Activated naive CD4-positive, alpha-beta T cell treated with anti-CD3 and anti-CD28 coated beads, Interleukin-2, amount 10 ng/mL, durations not matched to agents 5 hours and 36 hours (primary cell): Measurements from ENCODE around the gene CDK2. TPM values are rescaled to one million over a fixed set of nuclear protein-coding genes. Genes with fewer than 3 reads are reported as not detected.

Experiments used
- total RNA-seq, 2 experiments: library from RNA; stranded (reverse); gene quantifications; one replicate each; pipeline ENCODE4 v1.2.3, GENCODE V29; 2021

CDK2 gene
- 10 to 100 TPM; 75.4 to 81.8 TPM for total RNA-seq

DNA sequence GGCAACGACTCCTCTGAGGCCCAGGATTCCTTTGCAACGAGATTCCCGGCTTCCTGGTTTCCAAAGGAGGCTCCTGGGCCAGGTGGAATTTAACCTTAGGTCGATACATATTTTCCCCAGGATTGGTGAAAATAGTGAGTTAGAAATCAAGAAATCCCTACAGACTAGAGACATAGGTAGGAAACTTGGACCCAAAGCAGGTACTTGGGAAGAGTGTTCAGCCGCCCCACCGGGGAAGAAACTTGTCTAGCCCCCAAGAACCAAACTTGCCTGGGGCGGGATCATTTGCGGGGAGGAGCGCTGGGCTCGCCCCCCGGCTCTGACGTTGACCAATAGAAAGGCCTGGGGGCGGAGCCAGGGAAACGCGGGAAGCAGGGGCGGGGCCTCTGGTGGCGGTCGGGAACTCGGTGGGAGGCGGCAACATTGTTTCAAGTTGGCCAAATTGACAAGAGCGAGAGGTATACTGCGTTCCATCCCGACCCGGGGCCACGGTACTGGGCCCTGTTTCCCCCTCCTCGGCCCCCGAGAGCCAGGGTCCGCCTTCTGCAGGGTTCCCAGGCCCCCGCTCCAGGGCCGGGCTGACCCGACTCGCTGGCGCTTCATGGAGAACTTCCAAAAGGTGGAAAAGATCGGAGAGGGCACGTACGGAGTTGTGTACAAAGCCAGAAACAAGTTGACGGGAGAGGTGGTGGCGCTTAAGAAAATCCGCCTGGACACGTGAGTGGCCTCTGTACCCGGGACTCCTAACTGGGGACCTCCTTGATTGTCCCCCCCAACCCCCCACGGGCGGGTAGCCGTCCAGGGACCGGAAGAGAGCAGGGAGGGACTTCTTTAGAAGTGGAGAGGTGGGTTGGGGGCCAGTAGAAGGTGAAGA, at the start of gene CDK2:
CDK2 (plus strand) TSS at position 423 of the 874 bp plus-strand sequence; CDS start at position 602, 179 bp downstream.

DNA sequence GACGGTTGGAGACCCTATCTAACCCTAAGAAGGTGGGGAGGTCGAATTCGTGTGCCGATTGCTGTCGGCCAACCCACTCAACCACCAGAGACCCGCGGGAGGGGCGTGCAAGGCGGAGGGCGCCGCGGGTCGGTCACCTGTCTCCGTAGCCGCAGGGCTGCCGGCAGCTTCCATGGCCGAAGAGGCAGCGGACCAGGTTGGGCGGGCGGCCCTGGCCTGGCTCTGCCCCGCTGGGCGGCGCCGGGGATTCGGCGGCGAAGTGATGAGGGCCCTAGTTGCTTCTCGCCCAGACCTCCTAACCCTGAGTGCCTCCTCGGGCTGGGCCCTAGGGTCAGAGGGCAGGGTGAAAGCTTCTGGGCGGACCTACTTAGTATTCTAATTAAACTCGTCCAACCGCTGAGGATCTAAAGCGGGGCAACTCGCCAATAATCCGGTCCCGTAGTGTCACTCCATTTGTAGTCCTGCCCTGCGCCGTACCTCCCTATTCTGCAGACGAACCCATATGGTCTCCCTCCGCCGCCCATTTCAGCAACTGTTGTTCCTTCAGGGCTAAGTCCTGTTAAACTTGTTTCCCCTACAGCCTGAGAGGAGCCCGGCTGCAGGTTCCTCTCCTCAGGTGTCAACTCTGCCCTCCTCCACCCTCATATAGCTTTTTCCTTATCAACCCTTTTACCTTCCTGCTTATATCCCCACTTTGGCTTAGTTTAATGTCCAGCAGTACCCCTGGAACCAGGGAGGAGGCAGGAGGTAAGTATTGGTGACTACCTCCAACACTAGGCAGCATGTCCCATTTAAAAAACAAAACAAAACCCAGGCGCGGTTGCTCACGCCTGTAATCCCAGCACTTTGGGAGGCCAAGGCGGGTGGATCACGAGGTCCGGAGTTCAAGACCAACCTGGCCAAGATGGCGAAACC, 38.8 kb upstream of the CDK2 start, which contains the start of gene PYM1:
PYM1 (minus strand) TSS at position 307 of the 915 bp plus-strand sequence; CDS start at position 174, 133 bp downstream.

DNA sequence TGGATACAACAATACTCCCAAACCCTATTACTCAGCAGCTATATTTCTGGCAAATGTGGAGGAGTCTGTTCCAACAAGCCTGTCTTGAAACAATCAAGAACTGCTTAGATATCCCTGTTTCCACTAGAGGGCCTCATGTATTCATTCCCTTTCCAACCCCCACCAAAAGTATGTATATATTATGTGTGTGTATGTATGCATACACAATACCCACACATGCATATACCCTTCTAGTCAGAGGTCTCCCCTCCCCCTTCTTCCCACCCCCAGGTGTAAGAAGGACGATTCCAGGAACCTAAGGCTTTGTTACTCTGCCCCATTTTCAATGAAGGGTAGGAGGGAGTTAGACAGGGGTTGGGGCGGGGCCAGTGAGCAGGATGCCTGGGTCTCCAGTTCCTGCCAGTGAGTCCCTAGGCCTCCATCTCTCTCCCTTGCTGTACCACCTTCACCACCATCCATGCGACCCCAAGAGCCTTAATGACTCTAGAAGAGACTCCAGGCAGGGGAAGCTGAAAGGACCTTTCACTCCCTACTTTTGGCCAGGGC, 35.8 kb upstream of the CDK2 start, which contains the start of gene DGKA:
DGKA (plus strand) TSS at position 392 of the 546 bp plus-strand sequence. CDS start 5,342 bp downstream, outside the sequence.

DNA sequence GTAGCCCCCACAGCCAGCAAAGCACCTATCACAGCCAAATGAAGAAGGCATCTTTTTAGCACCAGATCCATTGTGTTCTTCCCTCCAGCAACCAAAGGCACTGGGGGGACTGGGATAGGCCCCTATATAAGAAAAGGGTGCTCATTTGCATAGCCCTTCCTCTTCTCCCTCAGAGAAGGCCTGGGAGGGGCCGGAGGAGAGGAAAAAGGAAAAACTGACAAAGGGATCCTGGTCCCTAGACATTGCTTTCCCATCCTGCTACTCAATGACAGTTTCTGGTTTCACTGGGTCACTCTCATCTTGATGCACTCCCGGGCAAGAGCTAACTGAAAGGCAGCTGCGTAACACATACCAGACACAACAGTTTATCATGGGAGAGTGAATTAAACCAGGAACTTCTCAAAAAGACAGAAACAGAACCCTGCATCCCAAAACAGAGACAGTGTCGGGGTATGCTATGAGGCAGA, 656 bp upstream of the CDK2 start, which contains the start of gene PMEL:
PMEL (minus strand) TSS at position 102 of the 467 bp plus-strand sequence; CDS start at position 71, 31 bp downstream.

DNA sequence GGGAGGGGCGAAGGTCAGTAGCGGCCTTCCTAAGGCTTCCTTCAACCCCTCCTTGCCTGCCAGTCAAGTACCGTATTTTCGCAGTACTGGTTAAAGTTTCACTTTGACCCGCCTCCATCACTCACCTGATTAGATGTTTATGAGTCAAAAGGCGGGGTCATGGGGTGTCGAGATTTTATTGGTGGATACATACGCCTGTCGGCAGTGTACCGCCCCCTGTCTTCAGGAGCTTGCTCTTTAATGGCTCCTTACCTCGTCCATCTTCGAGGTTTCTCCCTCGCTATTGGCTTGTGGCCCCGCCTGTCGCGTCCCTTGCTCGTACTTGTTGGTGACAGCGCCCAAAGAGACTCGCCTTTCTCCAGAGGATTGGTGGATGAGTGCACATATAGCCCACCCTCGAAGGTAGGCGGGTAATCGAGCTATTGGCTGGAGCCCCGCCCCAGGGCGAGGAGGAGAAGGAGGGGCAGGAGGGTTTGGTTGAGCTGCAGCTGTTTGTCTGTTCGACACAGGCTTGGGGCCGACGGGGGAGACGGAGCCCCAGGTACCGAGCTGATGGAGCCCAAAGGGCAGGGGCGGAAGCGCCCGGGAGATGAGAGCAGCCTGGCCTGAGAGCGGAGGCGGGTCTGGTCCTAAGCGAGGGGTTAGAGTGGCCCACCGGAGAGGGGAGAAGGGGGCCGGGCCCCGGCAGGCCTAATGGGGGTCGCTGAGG, 7.1 kb downstream of the CDK2 start, which contains the start of gene RAB5B:
RAB5B (plus strand) TSS at position 480 of the 709 bp plus-strand sequence. CDS start 12,883 bp downstream, outside the sequence.

DNA sequence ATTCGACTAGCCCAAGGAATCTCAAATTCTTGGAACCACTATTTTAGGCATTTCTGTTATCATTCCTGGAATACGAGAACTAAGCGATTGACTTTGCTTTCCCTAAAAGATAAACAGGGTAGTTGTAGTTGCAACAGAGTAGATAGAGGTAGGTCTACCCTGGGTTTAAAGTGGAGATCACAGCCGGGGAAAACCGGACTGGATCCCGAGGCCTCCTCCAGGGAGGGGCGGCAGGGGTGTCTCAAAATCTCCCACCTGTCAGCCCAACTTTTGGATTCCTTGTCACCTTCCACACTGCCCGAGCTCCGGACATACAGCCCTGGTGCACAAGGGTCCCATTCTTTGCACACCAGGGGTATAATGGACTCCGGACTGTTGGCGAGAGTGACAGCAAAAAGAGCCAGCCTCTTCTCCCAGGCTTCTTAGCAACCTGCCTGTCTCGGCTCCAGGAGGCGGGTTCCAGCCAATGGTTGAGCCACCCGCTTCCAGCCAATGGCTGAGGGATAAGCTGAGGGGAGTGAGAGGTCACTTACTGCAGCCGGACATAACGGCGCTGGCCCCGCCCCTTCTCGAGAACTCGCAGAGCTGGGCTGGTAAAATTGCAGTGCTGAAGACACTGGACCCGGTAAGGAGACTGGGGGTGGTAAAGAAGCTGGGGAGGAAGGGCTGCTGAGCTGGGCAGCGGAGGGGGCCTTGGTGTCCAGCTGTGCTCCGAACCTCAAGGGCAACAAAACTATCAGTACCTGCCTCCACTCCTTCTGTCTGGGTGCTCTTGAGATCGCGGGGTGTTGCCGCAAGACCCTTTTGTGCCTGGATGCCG, 30.3 kb downstream of the CDK2 start, which contains the start of gene SUOX:
SUOX (plus strand) TSS at position 562 of the 820 bp plus-strand sequence. CDS start 4,946 bp downstream, outside the sequence.

DNA sequence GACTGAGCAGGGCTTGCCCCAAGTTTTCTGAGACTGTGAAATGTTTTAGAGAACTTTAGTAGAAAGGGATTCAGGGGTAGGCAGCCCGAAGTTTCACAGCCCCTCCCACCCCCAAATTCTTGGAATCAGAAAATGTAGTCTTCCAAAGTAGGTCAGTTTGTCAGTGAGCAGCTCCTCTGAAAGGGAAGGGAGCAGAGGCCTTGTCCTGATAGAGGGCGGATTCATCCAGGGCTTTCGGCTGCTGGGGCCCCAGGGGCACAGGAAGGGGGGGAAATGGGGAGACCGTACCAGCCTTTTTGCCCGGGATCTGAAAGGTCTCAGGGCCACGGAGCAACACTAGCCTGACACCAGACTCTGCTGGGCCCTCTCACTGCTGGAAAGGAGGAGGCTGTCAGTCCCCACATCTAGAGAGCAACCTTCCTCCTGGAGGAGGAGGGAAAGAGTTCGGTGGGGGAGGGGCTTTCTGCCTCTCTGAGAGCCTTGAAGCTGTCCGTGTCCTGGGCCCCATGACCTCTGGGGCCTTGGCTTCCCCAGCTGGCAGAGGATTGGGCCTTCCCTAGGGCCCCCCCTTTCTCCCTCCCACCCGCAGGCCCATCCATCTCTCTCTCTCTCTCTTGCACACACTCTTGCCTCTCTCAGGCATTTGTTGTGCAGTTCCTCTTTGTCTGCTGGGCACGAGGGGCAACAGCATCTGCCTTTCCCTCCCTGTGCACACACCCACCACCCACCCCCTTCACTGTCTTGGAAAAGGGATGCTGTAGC, 54.0 kb downstream of the CDK2 start, which contains the start of gene IKZF4:
IKZF4 (plus strand) TSS at position 621 of the 762 bp plus-strand sequence. CDS start 451 bp downstream, outside the sequence.

Other genes starting within 250 kb of the CDK2 start
- 10 to 100 TPM in 1 of 2 experiments, 1 to 10 TPM in 1; 9.7 to 11.1 TPM for gene RDH5, start 246.4 kb upstream of the CDK2 start, total RNA-seq
- 100 to 1,000 TPM; 106 to 114 TPM for gene CD63, start 237.8 kb upstream of the CDK2 start, total RNA-seq
- 10 to 100 TPM; 10.2 to 10.7 TPM for gene GDF11, start 223.7 kb upstream of the CDK2 start, total RNA-seq
- gene SARNP, start 149.1 kb upstream of the CDK2 start, total RNA-seq, result 10 to 100 TPM; 77.9 to 78.8 TPM
- gene ORMDL2, start 148.8 kb upstream of the CDK2 start, total RNA-seq, result 10 to 100 TPM; 55.3 to 55.7 TPM
- 10 to 100 TPM; 30.4 to 31.3 TPM for gene DNAJC14, start 137.2 kb upstream of the CDK2 start, total RNA-seq
- not detected for gene MMP19, start 123.9 kb upstream of the CDK2 start, total RNA-seq
- 10 to 100 TPM; 54.0 to 55.4 TPM for gene PYM1, start 38.9 kb upstream of the CDK2 start, total RNA-seq
- gene DGKA, start 35.7 kb upstream of the CDK2 start, total RNA-seq, result 1,000 to 10,000 TPM in 1 of 2 experiments, 100 to 1,000 TPM in 1; 954 to 1,054 TPM
- not detected for gene PMEL, start 788 bp upstream of the CDK2 start, total RNA-seq
- gene RAB5B, start 7.2 kb downstream of the CDK2 start, total RNA-seq, result 10 to 100 TPM; 68.5 to 68.8 TPM
- gene SUOX, start 30.4 kb downstream of the CDK2 start, total RNA-seq, result 1 to 10 TPM; 3.5 to 4.9 TPM
- 10 to 100 TPM; 20.0 to 21.3 TPM for gene IKZF4, start 54.2 kb downstream of the CDK2 start, total RNA-seq
- gene RPS26, start 75.1 kb downstream of the CDK2 start, total RNA-seq, result 10 to 100 TPM; 38.9 to 51.3 TPM
- gene ERBB3, start 113.3 kb downstream of the CDK2 start, total RNA-seq, result 1 to 10 TPM; 1.7 to 2.1 TPM
- gene PA2G4, start 137.7 kb downstream of the CDK2 start, total RNA-seq, result 100 to 1,000 TPM; 215 to 216 TPM
- 1,000 to 10,000 TPM; 4,850 to 4,973 TPM for gene RPL41, start 149.8 kb downstream of the CDK2 start, total RNA-seq
- gene ZC3H10, start 151.4 kb downstream of the CDK2 start, total RNA-seq, result 1 to 10 TPM; 8.3 to 8.7 TPM
- 100 to 1,000 TPM; 319 to 322 TPM for gene ESYT1, start 161.4 kb downstream of the CDK2 start, total RNA-seq
- gene MYL6B, start 185.8 kb downstream of the CDK2 start, total RNA-seq, result 10 to 100 TPM; 40.3 to 42.7 TPM
- 1,000 to 10,000 TPM; 1,338 to 1,378 TPM for gene MYL6, start 191.5 kb downstream of the CDK2 start, total RNA-seq
- 100 to 1,000 TPM; 129 to 131 TPM for gene SMARCC2, start 222.7 kb downstream of the CDK2 start, total RNA-seq